ENCODE results near the gene FBXW11.

DNA sequence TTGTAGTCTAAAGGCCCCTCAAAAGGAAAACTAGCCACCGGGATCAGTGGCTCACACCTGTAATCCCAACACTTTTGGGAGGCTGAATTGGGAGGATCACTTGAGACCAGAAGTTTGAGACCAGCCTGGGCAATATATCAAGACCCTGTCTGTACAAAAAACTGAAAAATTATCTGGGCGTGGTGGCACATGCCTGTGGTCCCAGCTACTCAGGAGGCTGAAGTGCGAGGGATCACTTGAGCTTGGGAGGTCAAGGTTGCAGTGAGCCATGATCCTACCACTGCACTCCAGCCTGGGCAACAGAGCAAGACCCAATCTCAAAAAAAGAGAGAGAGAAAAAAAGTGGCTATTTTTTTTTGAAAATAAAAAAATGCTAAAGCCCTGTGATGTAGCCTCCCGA lies 55.2 kb downstream of the FBXW11 start:
- TF ChIP-seq CTCF (conservative IDR thresholded peaks at IDR 0.05; ENCODE audit: low read depth, low read length) (no peak), EZH2 (IDR thresholded peaks at IDR 0.05; ENCODE audit: borderline replicate concordance, low read depth, low read length, poor library complexity, severe bottlenecking) (no peak)
